GM12891 (cell line): ENCODE measurements around the gene CDH3.

Source experiments
- DNase-seq: peaks from one replicate; pipeline ENCODE4 v3.0.0; 2011; ENCODE audit warnings: low spot score; ENCODE audit not compliant: insufficient read length
- FAIRE-seq: peaks from 2 replicates; lab custom pipeline; 2011; peaks lifted over from hg19 to GRCh38; lab: Jason Lieb, UNC
- PAX5 ChIP-seq: IDR thresholded peaks from 2 replicates; pipeline ENCODE4 v1.6.1; 2011; ENCODE audit warnings: low read length, moderate library complexity, mild to moderate bottlenecking; ENCODE audit not compliant: insufficient read depth, severe bottlenecking
- POLR2A ChIP-seq: IDR thresholded peaks from 2 replicates; pipeline ENCODE4 v1.6.1; 2011; ENCODE audit warnings: low read depth, low read length, control low read depth
- POLR2AphosphoS5 ChIP-seq: IDR thresholded peaks from 2 replicates; pipeline ENCODE4 v1.6.1; 2011; ENCODE audit warnings: low read depth, low read length, control low read depth
- POU2F2 ChIP-seq: IDR thresholded peaks from 2 replicates; pipeline ENCODE4 v1.6.1; 2011; ENCODE audit warnings: low read depth, mild to moderate bottlenecking, control low read depth, low read length, moderate library complexity
- SPI1 ChIP-seq: IDR thresholded peaks from 2 replicates; pipeline ENCODE4 v1.6.1; 2011; ENCODE audit warnings: low read depth, low read length, control low read depth
- TAF1 ChIP-seq: IDR thresholded peaks from 2 replicates; pipeline ENCODE4 v1.6.1; 2011; ENCODE audit warnings: low read depth, low read length, control low read depth

Gene CDH3

DNA sequence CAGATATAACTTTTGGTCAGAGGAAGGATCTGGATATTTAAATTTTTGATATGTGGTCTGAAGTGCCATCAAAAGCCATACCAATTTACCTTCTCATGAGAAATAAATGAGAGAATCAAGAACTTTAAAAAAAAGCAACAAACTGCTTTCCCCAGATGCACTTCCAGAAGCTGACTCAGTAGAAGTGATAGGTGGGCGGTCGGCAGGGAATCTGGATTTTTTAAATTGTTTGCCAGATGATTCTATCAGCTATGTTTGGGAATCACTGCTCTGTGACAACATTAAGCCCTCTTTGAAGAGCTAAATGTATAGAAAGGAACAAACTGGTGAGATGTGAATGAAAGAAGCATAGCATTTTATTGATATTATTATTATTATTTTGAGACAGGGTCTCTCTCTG, 19.2 kb downstream of the CDH3 start:
- FAIRE-seq (no peak), DNase-seq (no peak)
- no peak for TF ChIP-seq PAX5
- TF ChIP-seq SPI1: no peak
- TF ChIP-seq POU2F2: no peak
- TF ChIP-seq TAF1: no peak
- no peak for TF ChIP-seq POLR2A
- no peak for TF ChIP-seq POLR2AphosphoS5

- no peak for DNase-seq
- FAIRE-seq: no peak
- TF ChIP-seq PAX5 (no peak), SPI1 (no peak), POU2F2 (no peak), POLR2AphosphoS5 (no peak), POLR2A (no peak), TAF1 (no peak)
Measured at GRCh38 chr16:68665501-68665900, 20.4 kb downstream of the CDH3 start.

GRCh38 chr16:68668266-68668665, 23.2 kb downstream of the CDH3 start:
- FAIRE-seq: peak; percentile 86
- DNase-seq: no peak
- TF ChIP-seq PAX5 (no peak), SPI1 (peak; percentile 26; the same call in 1 of the 2 replicates)

- TF ChIP-seq TAF1 (no peak), POLR2A (no peak), SPI1 (no peak), POU2F2 (no peak), PAX5 (no peak), POLR2AphosphoS5 (no peak)
- DNase-seq (no peak), FAIRE-seq (no peak)
Measured at GRCh38 chr16:68676113-68676860, 31.2 kb downstream of the CDH3 start.

GRCh38 chr16:68681038-68681437, 35.9 kb downstream of the CDH3 start:
- no peak for FAIRE-seq
- DNase-seq: no peak
- no peak for TF ChIP-seq PAX5
- no peak for TF ChIP-seq SPI1
- TF ChIP-seq POU2F2: no peak
- no peak for TF ChIP-seq POLR2A
- no peak for TF ChIP-seq POLR2AphosphoS5
- TF ChIP-seq TAF1: no peak

DNA sequence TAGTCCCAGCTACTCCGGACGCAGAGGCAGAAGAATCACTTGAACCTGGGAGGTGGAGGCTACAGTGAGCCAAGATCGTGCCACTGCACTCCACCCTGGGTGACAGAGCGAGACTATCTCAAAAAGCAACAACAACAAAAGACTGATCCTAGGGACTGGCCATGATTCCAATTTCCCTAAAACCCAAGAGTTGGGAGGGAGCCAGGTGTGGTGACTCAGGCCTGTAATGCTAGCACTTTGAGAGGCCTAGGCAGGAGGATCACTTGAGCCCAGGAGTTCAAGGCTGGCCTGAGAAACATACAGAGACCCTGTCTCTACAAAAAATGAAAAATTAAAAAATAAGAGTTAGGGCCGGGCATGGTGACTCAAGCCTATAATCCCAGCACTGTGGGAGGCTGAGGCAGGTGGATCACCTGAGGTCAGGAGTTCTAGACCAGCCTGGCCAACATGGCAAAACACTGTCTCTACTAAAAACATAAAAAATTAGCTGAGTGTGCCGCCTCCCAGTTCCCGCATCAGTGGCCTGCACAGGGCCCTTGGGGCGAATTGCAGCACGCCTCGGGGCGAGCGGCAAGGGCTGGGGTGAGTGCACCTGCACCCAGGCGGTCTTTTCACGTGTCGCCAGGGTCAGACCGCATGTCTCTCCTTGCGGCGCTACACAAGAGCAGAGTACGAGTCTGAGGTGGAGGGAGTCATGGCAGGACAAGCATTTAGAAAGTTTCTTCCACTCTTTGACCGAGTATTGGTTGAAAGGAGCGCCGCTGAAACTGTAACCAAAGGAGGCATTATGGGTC, 40.8 kb downstream of the CDH3 start:
- FAIRE-seq (no peak), DNase-seq (no peak)
- no peak for TF ChIP-seq POLR2A
- no peak for TF ChIP-seq TAF1
- no peak for TF ChIP-seq SPI1
- TF ChIP-seq PAX5: no peak
- no peak for TF ChIP-seq POU2F2
- no peak for TF ChIP-seq POLR2AphosphoS5

GRCh38 chr16:68686905-68687304, 41.8 kb downstream of the CDH3 start:
- no peak for TF ChIP-seq POLR2AphosphoS5
- no peak for TF ChIP-seq TAF1
- TF ChIP-seq POLR2A: no peak
- TF ChIP-seq POU2F2: no peak
- TF ChIP-seq PAX5: no peak
- no peak for TF ChIP-seq SPI1
- DNase-seq (no peak), FAIRE-seq (no peak)

DNA sequence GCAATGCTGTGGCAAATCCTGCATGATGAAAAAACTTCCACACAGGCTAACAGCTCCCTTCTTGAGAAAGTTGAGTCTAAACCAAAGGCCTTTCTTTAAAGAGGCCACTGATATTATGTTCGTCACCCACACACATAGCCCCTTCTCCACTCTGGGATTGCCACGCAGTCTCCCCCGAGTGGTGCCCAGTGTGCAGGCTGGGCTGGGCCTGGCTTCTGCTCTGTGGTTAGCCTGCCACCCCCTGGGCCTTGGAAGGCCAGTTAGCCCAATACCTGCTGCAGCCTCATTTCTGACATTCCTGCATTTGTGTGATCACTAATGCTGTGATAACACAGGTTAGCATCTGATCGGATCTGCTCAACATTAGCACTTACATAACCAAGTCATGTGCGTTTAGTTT, 44.8 kb downstream of the CDH3 start:
- no peak for DNase-seq
- FAIRE-seq: no peak
- TF ChIP-seq TAF1 (no peak), POLR2AphosphoS5 (no peak), SPI1 (no peak), POU2F2 (no peak), POLR2A (no peak), PAX5 (no peak)

DNA sequence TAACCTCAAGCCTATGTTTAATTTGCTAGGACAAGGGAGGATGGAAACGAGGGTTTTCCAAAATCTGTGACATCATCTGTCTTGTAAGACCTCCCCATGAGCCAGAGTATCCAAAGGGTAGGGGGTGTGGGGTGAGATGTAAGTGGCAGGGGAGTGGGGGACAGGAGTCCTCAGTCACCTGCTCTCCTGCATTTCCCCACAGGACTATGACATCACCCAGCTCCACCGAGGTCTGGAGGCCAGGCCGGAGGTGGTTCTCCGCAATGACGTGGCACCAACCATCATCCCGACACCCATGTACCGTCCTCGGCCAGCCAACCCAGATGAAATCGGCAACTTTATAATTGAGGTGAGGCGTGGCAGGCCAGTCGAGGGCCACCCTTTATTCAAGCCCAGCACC, 50.5 kb downstream of the CDH3 start:
- DNase-seq (no peak), FAIRE-seq (no peak)
- no peak for TF ChIP-seq SPI1
- TF ChIP-seq POLR2AphosphoS5: no peak
- no peak for TF ChIP-seq POLR2A
- TF ChIP-seq POU2F2: no peak
- no peak for TF ChIP-seq PAX5
